Neural progenitor cell (in vitro differentiated cells): ENCODE measurements around the gene ARRDC4. TPM values are rescaled to one million over a fixed set of nuclear protein-coding genes. Genes with fewer than 3 reads are reported as not detected.

Experiments
- DNase-seq: peaks from one replicate; pipeline ENCODE4 v3.0.0-alpha.2; 2016; ENCODE audit warnings: low spot score
- H2AFZ ChIP-seq: fragments of 200-600 bp; sonication (generic); replicated peaks from 2 replicates; pipeline ENCODE4 v1.6.1; 2016; ENCODE audit warnings: antibody characterized with exemption
- H3F3A ChIP-seq: fragments of 200-600 bp; sonication (generic); 2 replicates; pipeline ENCODE4 v1.6.1; 2016; ENCODE audit warnings: antibody characterized with exemption, low read depth
- H3K27ac ChIP-seq: fragments of 200-600 bp; sonication (generic); 2 replicates; pipeline ENCODE4 v1.5.1; 2016; ENCODE audit warnings: mild to moderate bottlenecking
- H3K27me3 ChIP-seq: fragments of 200-600 bp; sonication (generic); 2 replicates; pipeline ENCODE4 v1.6.1; 2016; ENCODE audit warnings: mild to moderate bottlenecking, moderate library complexity
- H3K36me3 ChIP-seq: fragments of 200-600 bp; sonication (generic); 2 replicates; pipeline ENCODE4 v1.5.1; 2016
- H3K4me1 ChIP-seq: fragments of 200-600 bp; sonication (generic); 2 replicates; pipeline ENCODE4 v1.6.1; 2016; ENCODE audit warnings: mixed run types
- H3K4me2 ChIP-seq: fragments of 200-600 bp; sonication (generic); 2 replicates; pipeline ENCODE4 v1.6.1; 2016
- H3K4me3 ChIP-seq: fragments of 200-600 bp; sonication (generic); 2 replicates; pipeline ENCODE4 v1.5.1; 2016
- H3K79me2 ChIP-seq: fragments of 200-600 bp; sonication (generic); 2 replicates; pipeline ENCODE4 v1.6.1; 2016; ENCODE audit warnings: low read depth
- H3K9ac ChIP-seq: fragments of 200-600 bp; sonication (generic); 2 replicates; pipeline ENCODE4 v1.6.1; 2016
- H3K9me3 ChIP-seq: fragments of 200-600 bp; sonication (generic); 2 replicates; pipeline ENCODE4 v1.5.1; 2016; ENCODE audit warnings: low read depth
- H4K20me1 ChIP-seq: fragments of 200-600 bp; sonication (generic); 2 replicates; pipeline ENCODE4 v1.6.1; 2016; ENCODE audit warnings: low read depth
- H3K27ac Mint-ChIP-seq: 3 replicates; pipeline ENCODE4 v1.8.0; 2021; ENCODE audit warnings: mixed read lengths
- H3K27me3 Mint-ChIP-seq: 2 replicates; pipeline ENCODE4 v1.8.0; 2022; ENCODE audit warnings: low read depth, mild to moderate bottlenecking, inconsistent platforms, moderate library complexity, mixed read lengths; ENCODE audit not compliant: insufficient read depth
- H3K36me3 Mint-ChIP-seq: 3 replicates; pipeline ENCODE4 v1.8.0; 2021; ENCODE audit warnings: mixed read lengths
- H3K4me1 Mint-ChIP-seq: 3 replicates; pipeline ENCODE4 v1.8.0; 2021; ENCODE audit warnings: mixed read lengths
- H3K4me3 Mint-ChIP-seq: 3 replicates; pipeline ENCODE4 v1.8.0; 2021; ENCODE audit warnings: mild to moderate bottlenecking, moderate library complexity, mixed read lengths
- H3K9me3 Mint-ChIP-seq: 3 replicates; pipeline ENCODE4 v1.8.0; 2020; ENCODE audit warnings: mixed read lengths
- EZH2 ChIP-seq: fragments of 200-600 bp; sonication (generic); IDR thresholded peaks from 2 replicates; pipeline ENCODE4 v1.6.1; 2017; ENCODE audit warnings: antibody characterized with exemption, mild to moderate bottlenecking, moderate library complexity
- EZH2phosphoT487 ChIP-seq: fragments of 200-600 bp; sonication (generic); IDR thresholded peaks from 2 replicates; pipeline ENCODE4 v1.6.1; 2017; ENCODE audit warnings: antibody characterized with exemption
- total RNA-seq: library from RNA; depleted of rRNA; stranded (reverse); fragments of >200 nt; gene quantifications from 2 replicates; pipeline ENCODE4 v1.2.3, GENCODE V29; 2015; ENCODE audit warnings: low replicate concordance
- TF ChIP-seq, protein P1 (sequence below): fragments of 200-600 bp; sonication (generic); IDR thresholded peaks from 2 replicates; pipeline ENCODE4 v1.5.1; 2017; ENCODE audit warnings: antibody characterized with exemption, mild to moderate bottlenecking

The ARRDC4 gene
- total RNA-seq, 1 donor from 2014 or later: 28.2 TPM

DNA sequence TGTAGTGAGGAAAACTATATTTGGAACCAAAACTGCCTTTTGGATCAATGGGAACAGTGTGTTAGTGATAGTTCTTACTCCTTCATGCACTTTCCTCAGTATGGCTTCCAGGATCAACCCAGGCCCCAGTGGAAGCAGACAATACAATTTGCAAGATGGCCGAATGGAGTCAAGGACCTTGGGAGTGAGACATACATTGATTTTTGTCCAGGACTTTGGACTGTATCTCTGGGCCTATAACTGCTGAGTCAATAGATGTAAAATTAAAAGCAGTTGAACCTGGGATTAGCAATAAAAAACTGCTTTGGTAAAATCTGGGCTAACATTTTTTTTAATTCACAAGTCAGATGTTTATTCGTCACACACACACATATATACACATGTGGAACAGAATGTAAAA, 1.8 kb downstream of the ARRDC4 start:
- Histone ChIP-seq H3F3A (no peaks in the 10 kb centered on the region), H3K9me3 (no peaks in the 10 kb centered on the region), H3K4me1 (peaks cover 7% of the 10 kb centered on the region), H3K79me2 (no peaks in the 10 kb centered on the region), H3K4me2 (peak overlapping the region; percentile 82), H3K4me3 (no peak overlapping the region), H3K36me3 (no peaks in the 10 kb centered on the region), H3K27me3 (peaks cover 30% of the 10 kb centered on the region), H3K9ac (no peak overlapping the region), H2AFZ (no peak overlapping the region), H4K20me1 (no peaks in the 10 kb centered on the region), H3K27ac (no peak overlapping the region)
- Mint-ChIP-seq H3K36me3 (peaks cover 15% of the 10 kb centered on the region), H3K4me3 (peak overlapping the region; percentile 91), H3K27ac (no peak overlapping the region), H3K4me1 (peaks cover 33% of the 10 kb centered on the region), H3K27me3 (peaks cover 3% of the 10 kb centered on the region), H3K9me3 (no peaks in the 10 kb centered on the region)
- TF ChIP-seq EZH2phosphoT487 (no peak), EZH2 (no peak)
- DNase-seq: no peak

DNA sequence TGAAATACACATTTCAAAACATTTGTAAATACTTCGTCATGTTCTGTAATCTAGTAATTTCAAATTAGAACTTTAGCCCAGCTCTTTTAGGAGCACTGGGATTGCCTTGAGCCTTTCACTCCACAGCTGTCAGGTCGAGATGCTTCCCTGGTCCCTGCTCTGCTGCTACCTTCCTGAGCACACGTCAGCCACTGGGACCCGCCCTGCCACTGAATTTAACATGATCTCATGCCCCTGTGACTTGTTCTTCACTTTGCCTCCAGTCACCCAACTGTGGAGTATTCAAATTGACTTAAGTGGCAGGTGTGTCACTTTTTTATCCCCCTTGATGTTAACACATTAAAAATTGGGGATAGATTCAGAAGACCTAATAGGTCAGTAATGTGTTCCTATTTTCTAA, 3.3 kb downstream of the ARRDC4 start:
- H3K27ac Mint-ChIP-seq: no peak overlapping the region
- peaks cover 15% of the 10 kb centered on the region for H3K36me3 Mint-ChIP-seq
- DNase-seq: no peak
- H3K4me3 Mint-ChIP-seq: no peak overlapping the region
- no peaks in the 10 kb centered on the region for H3F3A ChIP-seq
- H3K36me3 ChIP-seq: no peaks in the 10 kb centered on the region
- H2AFZ ChIP-seq: no peak overlapping the region
- no peak for TF ChIP-seq EZH2phosphoT487
- TF ChIP-seq EZH2: no peak
- TF ChIP-seq, protein P1, sequence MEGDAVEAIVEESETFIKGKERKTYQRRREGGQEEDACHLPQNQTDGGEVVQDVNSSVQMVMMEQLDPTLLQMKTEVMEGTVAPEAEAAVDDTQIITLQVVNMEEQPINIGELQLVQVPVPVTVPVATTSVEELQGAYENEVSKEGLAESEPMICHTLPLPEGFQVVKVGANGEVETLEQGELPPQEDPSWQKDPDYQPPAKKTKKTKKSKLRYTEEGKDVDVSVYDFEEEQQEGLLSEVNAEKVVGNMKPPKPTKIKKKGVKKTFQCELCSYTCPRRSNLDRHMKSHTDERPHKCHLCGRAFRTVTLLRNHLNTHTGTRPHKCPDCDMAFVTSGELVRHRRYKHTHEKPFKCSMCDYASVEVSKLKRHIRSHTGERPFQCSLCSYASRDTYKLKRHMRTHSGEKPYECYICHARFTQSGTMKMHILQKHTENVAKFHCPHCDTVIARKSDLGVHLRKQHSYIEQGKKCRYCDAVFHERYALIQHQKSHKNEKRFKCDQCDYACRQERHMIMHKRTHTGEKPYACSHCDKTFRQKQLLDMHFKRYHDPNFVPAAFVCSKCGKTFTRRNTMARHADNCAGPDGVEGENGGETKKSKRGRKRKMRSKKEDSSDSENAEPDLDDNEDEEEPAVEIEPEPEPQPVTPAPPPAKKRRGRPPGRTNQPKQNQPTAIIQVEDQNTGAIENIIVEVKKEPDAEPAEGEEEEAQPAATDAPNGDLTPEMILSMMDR: no peak
- no peak overlapping the region for H3K9ac ChIP-seq
- H4K20me1 ChIP-seq: no peaks in the 10 kb centered on the region
- H3K27me3 Mint-ChIP-seq: peaks cover 3% of the 10 kb centered on the region
- H3K4me2 ChIP-seq: no peak overlapping the region
- no peaks in the 10 kb centered on the region for H3K9me3 Mint-ChIP-seq
- H3K4me1 ChIP-seq: peaks cover 7% of the 10 kb centered on the region
- no peak overlapping the region for H3K27ac ChIP-seq
- H3K4me3 ChIP-seq: no peak overlapping the region
- peaks cover 33% of the 10 kb centered on the region for H3K4me1 Mint-ChIP-seq
- no peaks in the 10 kb centered on the region for H3K9me3 ChIP-seq
- H3K27me3 ChIP-seq: peaks cover 28% of the 10 kb centered on the region
- no peaks in the 10 kb centered on the region for H3K79me2 ChIP-seq

DNA sequence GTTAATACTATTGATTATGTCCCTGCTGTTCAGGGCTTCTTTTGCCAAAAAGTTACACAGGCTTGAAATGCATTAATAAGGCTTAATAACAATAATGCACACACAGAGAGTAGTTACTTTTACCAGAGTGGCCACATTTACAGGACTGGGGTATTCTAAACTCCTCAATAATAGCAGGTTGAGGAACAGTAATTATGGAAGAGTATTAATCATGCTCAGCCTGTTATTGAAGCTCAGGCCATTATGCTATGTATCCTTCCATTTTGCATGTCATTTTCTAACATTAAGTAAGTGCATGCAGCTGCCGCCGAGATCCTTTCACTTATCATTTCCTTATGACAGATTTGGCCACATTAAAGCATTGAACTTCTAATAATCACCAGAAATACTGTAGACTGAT, 5.7 kb downstream of the ARRDC4 start:
- Histone ChIP-seq H3F3A (no peaks in the 10 kb centered on the region), H3K27ac (no peak overlapping the region), H3K27me3 (peaks cover 14% of the 10 kb centered on the region), H3K9me3 (no peaks in the 10 kb centered on the region), H3K4me3 (no peak overlapping the region), H3K4me2 (no peak overlapping the region), H2AFZ (no peak overlapping the region), H3K9ac (no peak overlapping the region), H3K79me2 (no peaks in the 10 kb centered on the region), H3K36me3 (no peaks in the 10 kb centered on the region), H3K4me1 (peaks cover 4% of the 10 kb centered on the region), H4K20me1 (no peaks in the 10 kb centered on the region)
- H3K36me3 Mint-ChIP-seq: peaks cover 24% of the 10 kb centered on the region
- no peaks in the 10 kb centered on the region for H3K9me3 Mint-ChIP-seq
- no peak for DNase-seq
- no peak overlapping the region for H3K4me3 Mint-ChIP-seq
- TF ChIP-seq, protein P1: no peak
- TF ChIP-seq EZH2phosphoT487: no peak
- TF ChIP-seq EZH2: no peak
- no peak overlapping the region for H3K27ac Mint-ChIP-seq
- peaks cover 3% of the 10 kb centered on the region for H3K27me3 Mint-ChIP-seq
- H3K4me1 Mint-ChIP-seq: peaks cover 21% of the 10 kb centered on the region

DNA sequence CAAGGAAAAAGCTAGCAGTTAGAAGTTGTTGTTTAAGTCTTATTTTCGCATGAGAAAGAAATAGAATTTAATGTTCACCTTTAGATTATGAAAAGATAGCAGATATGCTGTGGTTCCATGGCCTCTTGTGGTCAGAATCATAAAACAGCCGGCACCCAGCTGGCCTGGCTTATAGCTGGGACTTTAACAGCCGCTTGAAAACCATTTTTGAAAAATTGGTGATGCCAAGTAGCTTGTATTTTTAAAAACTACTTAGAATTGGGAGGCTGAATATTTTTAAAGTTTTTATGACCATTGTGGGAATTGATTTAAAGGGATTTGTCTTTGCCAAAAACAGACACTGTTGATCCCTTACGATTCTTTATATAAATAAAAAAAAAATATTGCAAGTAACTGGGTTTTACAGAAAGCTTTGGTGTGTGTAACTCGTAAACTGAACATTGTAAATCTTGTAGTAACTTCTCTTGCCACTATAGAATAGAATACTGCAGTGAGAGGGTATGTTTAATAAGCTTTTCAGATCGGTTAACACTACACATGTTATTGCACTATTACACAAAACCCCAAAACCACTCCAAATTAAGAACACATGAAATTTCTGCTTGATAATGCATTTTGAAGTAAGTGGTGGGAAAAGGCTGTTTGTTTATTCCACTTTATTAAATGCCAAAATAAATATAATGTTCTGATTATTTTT, 6.6 kb downstream of the ARRDC4 start:
- DNase-seq: no peak
- H3F3A ChIP-seq: no peaks in the 10 kb centered on the region
- no peak overlapping the region for H3K27ac Mint-ChIP-seq
- H3K27ac ChIP-seq: no peak overlapping the region
- no peaks in the 10 kb centered on the region for H3K9me3 Mint-ChIP-seq
- no peaks in the 10 kb centered on the region for H4K20me1 ChIP-seq
- no peak overlapping the region for H3K4me3 Mint-ChIP-seq
- no peak overlapping the region for H3K4me3 ChIP-seq
- TF ChIP-seq EZH2: no peak
- no peak for TF ChIP-seq EZH2phosphoT487
- TF ChIP-seq, protein P1: no peak
- H3K27me3 ChIP-seq: peaks cover 5% of the 10 kb centered on the region
- no peaks in the 10 kb centered on the region for H3K4me1 ChIP-seq
- no peaks in the 10 kb centered on the region for H3K79me2 ChIP-seq
- H3K9ac ChIP-seq: no peak overlapping the region
- H3K36me3 Mint-ChIP-seq: peaks cover 30% of the 10 kb centered on the region
- H3K4me1 Mint-ChIP-seq: peaks cover 16% of the 10 kb centered on the region
- H3K9me3 ChIP-seq: no peaks in the 10 kb centered on the region
- no peak overlapping the region for H2AFZ ChIP-seq
- H3K27me3 Mint-ChIP-seq: no peaks in the 10 kb centered on the region
- H3K4me2 ChIP-seq: no peak overlapping the region
- no peaks in the 10 kb centered on the region for H3K36me3 ChIP-seq
